Islet precursor cell (in vitro differentiated cells): ENCODE results near the gene RALGPS2.

Experiments used
- DNase-seq: peaks from one replicate; pipeline ENCODE4 v3.0.0-alpha.2; 2018

RALGPS2 gene

DNA sequence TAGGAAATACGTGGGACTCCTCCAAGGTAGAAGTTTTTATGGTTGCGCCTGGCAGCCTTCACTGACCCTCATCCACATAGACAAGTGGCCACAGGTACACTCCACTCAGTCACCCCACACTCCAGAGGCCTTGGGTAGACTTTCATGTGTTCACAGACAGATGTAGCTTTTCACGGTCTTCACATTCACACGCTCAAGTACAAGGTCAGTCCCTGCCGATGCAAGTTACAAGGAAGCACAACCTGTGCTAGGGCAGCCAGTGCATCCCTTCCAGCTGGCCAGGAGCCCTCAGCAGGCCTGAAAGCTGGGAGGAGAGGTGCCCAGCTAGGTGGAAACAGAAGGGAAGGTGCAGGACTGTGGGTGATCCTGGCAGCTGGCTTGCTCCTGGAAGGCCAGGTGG, 245.1 kb downstream of the RALGPS2 start:
- DNase-seq, result no peak
